ENCODE measurements around the gene RIIAD1.

RIIAD1 gene

GRCh38 chr1:151711044-151711800, 10.1 kb upstream of the RIIAD1 start:
- H3K27me3 ChIP-seq (ENCODE audit: insufficient read depth, insufficient read length) = peaks cover 8% of the 10 kb centered on the region

GRCh38 chr1:151711951-151712350, 9.4 kb upstream of the RIIAD1 start:
- Histone ChIP-seq H3K36me3 (ENCODE audit: insufficient read depth, insufficient read length, low read length) (no peaks in the 10 kb centered on the region), H3K4me1 (ENCODE audit: insufficient read depth, insufficient read length) (peaks cover 10% of the 10 kb centered on the region), H3K9ac (ENCODE audit: insufficient read length, low read depth) (no peak overlapping the region), H3K27me3 (ENCODE audit: insufficient read depth, insufficient read length) (peaks cover 8% of the 10 kb centered on the region), H3K4me3 (ENCODE audit: insufficient read length, low read depth) (no peak overlapping the region), H3K9me3 (ENCODE audit: insufficient read depth, low read length) (no peaks in the 10 kb centered on the region)
- DNase-seq (ENCODE audit: low read depth, low spot score) = no peak
- no peak for TF ChIP-seq SUZ12 (IDR thresholded peaks at IDR 0.05; ENCODE audit: extremely low read depth, insufficient read depth, insufficient read length)
- TF ChIP-seq ZNF274 (IDR thresholded peaks at IDR 0.05; ENCODE audit: low read depth, low read length) = no peak
- TF ChIP-seq YY1 (IDR thresholded peaks at IDR 0.05; ENCODE audit: insufficient read depth, insufficient read length) = no peak

More at GRCh38 chr1:151711044-151711800, 10.1 kb upstream of the RIIAD1 start:
- TF ChIP-seq SUZ12 (IDR thresholded peaks at IDR 0.05; ENCODE audit: extremely low read depth, insufficient read depth, insufficient read length) (no peak), YY1 (IDR thresholded peaks at IDR 0.05; ENCODE audit: insufficient read depth, insufficient read length) (no peak), ZNF274 (IDR thresholded peaks at IDR 0.05; ENCODE audit: low read depth, low read length) (no peak)
- peaks cover 8% of the 10 kb centered on the region for H3K4me1 ChIP-seq (ENCODE audit: insufficient read depth, insufficient read length)
- no peak overlapping the region for H3K4me3 ChIP-seq (ENCODE audit: insufficient read length, low read depth)
- H3K9me3 ChIP-seq (ENCODE audit: insufficient read depth, low read length) = no peaks in the 10 kb centered on the region
- no peaks in the 10 kb centered on the region for H3K36me3 ChIP-seq (ENCODE audit: insufficient read depth, insufficient read length, low read length)
- no peak overlapping the region for H3K9ac ChIP-seq (ENCODE audit: insufficient read length, low read depth)
- no peak for DNase-seq (ENCODE audit: low read depth, low spot score)

GRCh38 chr1:151713044-151713443, 8.3 kb upstream of the RIIAD1 start:
- no peaks in the 10 kb centered on the region for H3K9me3 ChIP-seq (ENCODE audit: insufficient read depth, low read length)
- H3K36me3 ChIP-seq (ENCODE audit: insufficient read depth, insufficient read length, low read length) = no peaks in the 10 kb centered on the region
- TF ChIP-seq ZNF274 (IDR thresholded peaks at IDR 0.05; ENCODE audit: low read depth, low read length) = no peak
- TF ChIP-seq SUZ12 (IDR thresholded peaks at IDR 0.05; ENCODE audit: extremely low read depth, insufficient read depth, insufficient read length) = no peak
- TF ChIP-seq YY1 (IDR thresholded peaks at IDR 0.05; ENCODE audit: insufficient read depth, insufficient read length) = no peak
- H3K27me3 ChIP-seq (ENCODE audit: insufficient read depth, insufficient read length) = peaks cover 14% of the 10 kb centered on the region
- no peak overlapping the region for H3K4me3 ChIP-seq (ENCODE audit: insufficient read length, low read depth)
- peaks cover 12% of the 10 kb centered on the region for H3K4me1 ChIP-seq (ENCODE audit: insufficient read depth, insufficient read length)
- DNase-seq (ENCODE audit: low read depth, low spot score) = no peak
- H3K9ac ChIP-seq (ENCODE audit: insufficient read length, low read depth) = no peak overlapping the region

GRCh38 chr1:151713874-151714273, 7.4 kb upstream of the RIIAD1 start:
- no peak for TF ChIP-seq YY1 (IDR thresholded peaks at IDR 0.05; ENCODE audit: insufficient read depth, insufficient read length)
- no peak for TF ChIP-seq SUZ12 (IDR thresholded peaks at IDR 0.05; ENCODE audit: extremely low read depth, insufficient read depth, insufficient read length)
- TF ChIP-seq ZNF274 (IDR thresholded peaks at IDR 0.05; ENCODE audit: low read depth, low read length) = no peak
- Histone ChIP-seq H3K36me3 (ENCODE audit: insufficient read depth, insufficient read length, low read length) (no peaks in the 10 kb centered on the region), H3K27me3 (ENCODE audit: insufficient read depth, insufficient read length) (peaks cover 22% of the 10 kb centered on the region), H3K4me1 (ENCODE audit: insufficient read depth, insufficient read length) (peaks cover 12% of the 10 kb centered on the region), H3K9me3 (ENCODE audit: insufficient read depth, low read length) (no peaks in the 10 kb centered on the region), H3K4me3 (ENCODE audit: insufficient read length, low read depth) (no peak overlapping the region), H3K9ac (ENCODE audit: insufficient read length, low read depth) (no peak overlapping the region)
- DNase-seq (ENCODE audit: low read depth, low spot score) = no peak

- Histone ChIP-seq H3K36me3 (ENCODE audit: insufficient read depth, insufficient read length, low read length) (no peaks in the 10 kb centered on the region), H3K4me3 (ENCODE audit: insufficient read length, low read depth) (no peak overlapping the region), H3K9ac (ENCODE audit: insufficient read length, low read depth) (no peak overlapping the region), H3K27me3 (ENCODE audit: insufficient read depth, insufficient read length) (peaks cover 34% of the 10 kb centered on the region), H3K9me3 (ENCODE audit: insufficient read depth, low read length) (no peaks in the 10 kb centered on the region), H3K4me1 (ENCODE audit: insufficient read depth, insufficient read length) (peaks cover 12% of the 10 kb centered on the region)
- no peak for DNase-seq (ENCODE audit: low read depth, low spot score)
- TF ChIP-seq ZNF274 (IDR thresholded peaks at IDR 0.05; ENCODE audit: low read depth, low read length) (no peak), YY1 (IDR thresholded peaks at IDR 0.05; ENCODE audit: insufficient read depth, insufficient read length) (no peak), SUZ12 (IDR thresholded peaks at IDR 0.05; ENCODE audit: extremely low read depth, insufficient read depth, insufficient read length) (no peak)
These were observed 6.2 kb upstream of the RIIAD1 start for GRCh38 chr1:151714820-151715725.

GRCh38 chr1:151715726-151716404, 5.5 kb upstream of the RIIAD1 start:
- peak overlapping the region; percentile 42 for H3K4me3 ChIP-seq (ENCODE audit: insufficient read length, low read depth)
- H3K27me3 ChIP-seq (ENCODE audit: insufficient read depth, insufficient read length) = peaks cover 42% of the 10 kb centered on the region
- no peaks in the 10 kb centered on the region for H3K9me3 ChIP-seq (ENCODE audit: insufficient read depth, low read length)
- peaks cover 11% of the 10 kb centered on the region for H3K4me1 ChIP-seq (ENCODE audit: insufficient read depth, insufficient read length)
- peak; percentile 30 for DNase-seq (ENCODE audit: low read depth, low spot score)
- TF ChIP-seq YY1 (IDR thresholded peaks at IDR 0.05; ENCODE audit: insufficient read depth, insufficient read length) = no peak
- no peak for TF ChIP-seq SUZ12 (IDR thresholded peaks at IDR 0.05; ENCODE audit: extremely low read depth, insufficient read depth, insufficient read length)
- TF ChIP-seq ZNF274 (IDR thresholded peaks at IDR 0.05; ENCODE audit: low read depth, low read length) = no peak
- no peaks in the 10 kb centered on the region for H3K36me3 ChIP-seq (ENCODE audit: insufficient read depth, insufficient read length, low read length)
- H3K9ac ChIP-seq (ENCODE audit: insufficient read length, low read depth) = no peak overlapping the region
